Adrenal gland (tissue), 12 donors: ENCODE data around the gene PRXL2C. TPM values are rescaled to one million over a fixed set of nuclear protein-coding genes. Genes with fewer than 3 reads are reported as not detected.

Experiments used
- DNase-seq, 7 donors: peaks; one replicate each; pipeline ENCODE4 v3.0.0-alpha.2; 2019 to 2020
- H3K27ac ChIP-seq, 5 donors: fragments of 200-600 bp; sonication (generic) in 4 of 5; 1 replicate in 3 of 5; 2 replicates in 2 of 5; pipeline versions ENCODE4 v1.5.1 to v1.8.0; 2016 to 2020; ENCODE audit warnings: mild to moderate bottlenecking in 1 of 5
- H3K27me3 ChIP-seq: fragments of 200-600 bp; 2 replicates; pipeline ENCODE4 v1.8.0; 2021
- H3K36me3 ChIP-seq, 2 donors: fragments of 200-600 bp; replicated peaks in 1 of 2; 1 replicate in 1 of 2; 2 replicates in 1 of 2; pipeline versions ENCODE4 v1.5.1 to v1.8.0; 2018 to 2022
- H3K4me1 ChIP-seq, 2 donors: fragments of 200-600 bp; replicated peaks in 1 of 2; 1 replicate in 1 of 2; 2 replicates in 1 of 2; pipeline versions ENCODE4 v1.5.1 to v1.8.0; 2018 to 2021
- H3K4me3 ChIP-seq, 4 donors: fragments of 200-600 bp; sonication (generic) in 3 of 4; one replicate each; pipeline ENCODE4 v1.5.1; 2016 to 2018
- H3K9me3 ChIP-seq, 3 donors: fragments of 200-600 bp; sonication (generic) in 1 of 3; replicated peaks in 1 of 3; 1 replicate in 2 of 3; 2 replicates in 1 of 3; pipeline versions ENCODE4 v1.5.1 to v1.8.0; 2016 to 2021
- POLR2A ChIP-seq, 2 donors: fragments of 450-650 bp; IDR thresholded peaks; one replicate each; pipeline ENCODE4 v1.6.1; 2017; ENCODE audit warnings: antibody characterized with exemption in 2 of 2, mild to moderate bottlenecking in 2 of 2, moderate library complexity in 1 of 2
- WGBS, 4 donors: extraction: QIAGEN DNeasy Blood & Tissue Kit in 2 of 4; methylation state at CpG; one replicate each; pipeline versions ENCODE4 v1.1.5 to v1.1.7; 2013 to 2017; 5-methylcytosine and 5-hydroxymethylcytosine counted together
- intact Hi-C, 2 donors: fragments of 100-400 bp; cut with DNase I; formaldehyde crosslinking; loops; one replicate each; pipeline versions ENCODE4 v1.14.1 to v1.15.0; 2022 to 2023
- polyA plus RNA-seq, 3 donors: library from polyadenylated mRNA; stranded (reverse); fragments of 200-250 nt in 2 of 3; fragments of 350-450 nt in 1 of 3; fragmentation: Illumina TruSeq in 1 of 3; extraction: RNeasy Lipid Tissue Mini Kit (QIAGEN cat#74804) in 1 of 3; gene quantifications; one replicate each; pipeline ENCODE4 v1.2.3, GENCODE V29; 2013 to 2014
- total RNA-seq, 9 donors: library from RNA; depleted of rRNA in 4 of 9; stranded (reverse); fragments of >200 nt in 4 of 9; fragments of 120-200 nt in 1 of 9; fragmentation: NEBNext Ultra II Directional in 1 of 9; extraction: Animal tissue kit (Norgen Biotek cat#: 25700) in 1 of 9; gene quantifications; one replicate each; pipeline versions ENCODE4 v1.1.0 to v1.2.4, GENCODE V29; 2013 to 2023
- TF ChIP-seq, protein P1 (sequence below), 6 experiments: fragments of 450-650 bp in 4 of 6; fragments of 200-600 bp in 2 of 6; sonication (generic) in 1 of 6; IDR thresholded peaks; 1 replicate in 5 of 6; 2 replicates in 1 of 6; pipeline versions ENCODE4 v1.5.1 to v1.8.0; 2016 to 2021; ENCODE audit warnings: antibody characterized with exemption in 6 of 6, mild to moderate bottlenecking in 2 of 6, moderate library complexity in 1 of 6
- donor health status: healthy with polysubstance abuse.
- donor health status: Bipolar disorder and iron deficiency.
- donor health status: DM: yes; HTN: yes; CAD: no.
- donor health status: DM: no; HTN: no; CAD: no.
- donor health status: DM: no; HTN: no; CAD: no.
- donor health status: DM: yes; HTN: yes; CAD: no.

Gene PRXL2C
- total and polyA plus RNA-seq, 12 donors = 3.3 to 17.4 (median 9.6) TPM

DNA sequence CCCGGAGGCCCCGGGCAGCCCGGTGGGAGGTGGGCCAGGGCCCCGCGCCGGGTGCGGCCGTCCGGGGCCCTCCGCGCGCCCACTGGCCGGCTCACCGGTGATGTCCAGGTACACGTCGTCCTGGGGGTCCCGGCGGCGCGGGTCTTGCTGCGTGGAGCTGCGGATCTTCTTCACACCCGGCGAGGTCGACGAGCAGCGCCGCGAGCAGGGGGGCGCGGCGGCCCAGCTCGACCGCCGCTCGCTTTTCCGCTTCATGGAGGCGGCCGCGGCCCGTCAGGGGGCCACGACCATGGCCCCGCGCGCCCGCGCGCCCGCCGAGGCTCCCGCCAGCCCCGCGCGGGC, 36.0 kb downstream of the PRXL2C start:
- peak overlapping the region in 3 of 5 donors; percentile 63 to 85 (median 82) for H3K27ac ChIP-seq
- peak in 1 of 7 donors; percentile 26 for DNase-seq
- TF ChIP-seq, protein P1, sequence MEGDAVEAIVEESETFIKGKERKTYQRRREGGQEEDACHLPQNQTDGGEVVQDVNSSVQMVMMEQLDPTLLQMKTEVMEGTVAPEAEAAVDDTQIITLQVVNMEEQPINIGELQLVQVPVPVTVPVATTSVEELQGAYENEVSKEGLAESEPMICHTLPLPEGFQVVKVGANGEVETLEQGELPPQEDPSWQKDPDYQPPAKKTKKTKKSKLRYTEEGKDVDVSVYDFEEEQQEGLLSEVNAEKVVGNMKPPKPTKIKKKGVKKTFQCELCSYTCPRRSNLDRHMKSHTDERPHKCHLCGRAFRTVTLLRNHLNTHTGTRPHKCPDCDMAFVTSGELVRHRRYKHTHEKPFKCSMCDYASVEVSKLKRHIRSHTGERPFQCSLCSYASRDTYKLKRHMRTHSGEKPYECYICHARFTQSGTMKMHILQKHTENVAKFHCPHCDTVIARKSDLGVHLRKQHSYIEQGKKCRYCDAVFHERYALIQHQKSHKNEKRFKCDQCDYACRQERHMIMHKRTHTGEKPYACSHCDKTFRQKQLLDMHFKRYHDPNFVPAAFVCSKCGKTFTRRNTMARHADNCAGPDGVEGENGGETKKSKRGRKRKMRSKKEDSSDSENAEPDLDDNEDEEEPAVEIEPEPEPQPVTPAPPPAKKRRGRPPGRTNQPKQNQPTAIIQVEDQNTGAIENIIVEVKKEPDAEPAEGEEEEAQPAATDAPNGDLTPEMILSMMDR (IDR thresholded peaks at IDR 0.05) = no peak
- no peak for TF ChIP-seq POLR2A (IDR thresholded peaks at IDR 0.05)
- peak overlapping the region in 3 of 4 donors; percentile 44 to 90 (median 45) for H3K4me3 ChIP-seq
- no peaks in the 10 kb centered on the region for H3K36me3 ChIP-seq
- intact Hi-C loops = no loop called here
- peaks cover 0 to 5% of the 10 kb centered on the region in 2 donors for H3K4me1 ChIP-seq
- 0 to 1% methylated on average over 44 to 54 of the region's 54 CpGs; no CpG with 5 or more reads in 2 of the 4 donors for WGBS, 4 donors
- H3K9me3 ChIP-seq = no peaks in the 10 kb centered on the region
- no peaks in the 10 kb centered on the region for H3K27me3 ChIP-seq

DNA sequence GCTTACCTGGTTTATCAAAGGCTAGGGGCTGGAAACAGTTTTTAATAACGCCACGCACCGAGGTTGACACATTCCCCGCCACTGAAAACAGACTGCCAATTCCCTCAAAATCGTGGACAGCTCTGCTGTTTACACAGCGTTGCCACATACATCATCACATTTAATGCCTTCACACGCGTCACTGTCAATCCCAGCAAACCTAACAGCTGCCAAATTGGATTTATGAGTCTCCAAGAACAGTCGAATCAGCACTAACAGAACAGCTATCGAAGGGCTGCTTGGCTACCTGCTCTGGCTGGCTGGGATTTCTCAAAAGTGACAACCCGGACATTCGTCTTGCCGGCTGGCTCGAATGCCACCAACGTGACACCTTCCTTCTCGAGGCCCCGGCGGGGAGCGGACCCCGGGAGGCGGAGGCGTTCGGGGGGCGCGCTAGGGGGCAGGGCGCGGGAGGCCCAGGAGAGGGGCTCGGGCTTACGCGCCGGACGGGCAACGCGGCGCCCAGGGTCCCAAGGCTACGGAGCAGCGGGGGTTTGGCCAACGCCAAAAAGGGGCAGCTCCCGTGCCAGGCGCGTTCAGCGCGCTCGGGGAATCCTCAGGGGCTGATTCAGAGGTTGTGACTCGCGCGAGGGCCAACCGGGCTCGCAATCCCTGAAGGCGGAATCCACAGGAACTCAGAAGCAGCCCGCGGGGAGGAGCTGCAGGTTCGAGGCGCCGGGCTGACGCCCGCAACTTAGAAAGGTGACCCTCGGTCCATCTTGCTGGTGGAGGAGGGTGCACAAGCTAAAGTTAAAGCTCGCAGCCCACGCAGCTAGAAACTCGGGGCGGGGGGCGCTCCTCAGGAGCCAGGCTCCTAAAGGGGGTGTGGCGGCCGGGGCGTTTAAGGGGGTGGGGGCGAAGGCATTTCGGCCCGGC, 36.7 kb downstream of the PRXL2C start:
- Histone ChIP-seq H3K27ac (peak overlapping the region in 4 of 5 donors; percentile 47 to 85 (median 72)), H3K9me3 (no peaks in the 10 kb centered on the region), H3K4me1 (peaks cover 0 to 6% of the 10 kb centered on the region in 2 donors), H3K36me3 (no peaks in the 10 kb centered on the region), H3K27me3 (no peaks in the 10 kb centered on the region), H3K4me3 (peak overlapping the region in 3 of 4 donors; percentile 44 to 90 (median 45))
- 9 to 47% (median 11%) methylated on average over 13 to 69 of the region's 69 CpGs for WGBS, 4 donors
- no peak for TF ChIP-seq POLR2A (IDR thresholded peaks at IDR 0.05)
- TF ChIP-seq, protein P1 (IDR thresholded peaks at IDR 0.05) = no peak
- DNase-seq = peak; percentile 53 to 83 (median 64)
- intact Hi-C loops = no loop called here

DNA sequence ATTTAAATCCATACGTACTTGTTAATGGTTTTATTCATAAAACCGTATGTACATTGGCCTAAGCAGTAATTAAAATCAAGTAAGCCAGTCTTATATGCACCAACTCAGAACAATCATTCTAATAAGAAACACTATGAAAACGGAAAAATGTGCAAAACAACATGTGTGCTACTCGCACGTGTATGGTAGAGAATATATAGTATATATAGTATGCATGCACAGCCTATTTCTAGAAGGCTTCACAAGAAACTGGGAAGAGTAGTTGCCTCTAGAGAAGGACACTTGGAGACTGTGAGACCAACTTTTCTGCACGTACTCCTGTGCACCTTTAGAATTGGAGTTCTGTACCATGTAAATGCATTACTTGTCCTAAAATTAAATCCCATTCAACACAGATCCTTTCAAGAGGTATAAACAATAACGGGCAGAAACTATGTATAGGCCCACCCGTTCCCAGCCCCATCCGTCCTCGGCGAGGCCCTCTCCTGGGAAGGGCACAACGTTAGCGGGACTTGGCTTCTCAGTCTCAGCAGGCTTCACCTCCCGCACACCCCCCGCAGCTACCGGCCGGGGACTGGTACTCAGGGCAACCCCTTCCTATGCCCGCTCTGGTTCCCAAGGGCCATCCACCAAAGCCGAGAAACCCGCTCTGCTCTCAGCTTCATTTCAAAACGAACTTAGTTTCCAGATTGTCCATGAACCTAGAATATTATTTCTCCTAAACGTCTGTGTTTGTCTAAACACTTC, 37.5 kb downstream of the PRXL2C start:
- DNase-seq = peak in 1 of 7 donors; percentile 28
- H3K27me3 ChIP-seq = no peaks in the 10 kb centered on the region
- intact Hi-C loops = no loop called here
- H3K4me3 ChIP-seq = no peak overlapping the region
- H3K27ac ChIP-seq = peak overlapping the region in 2 of 5 donors; percentile 82 to 85
- no peaks in the 10 kb centered on the region for H3K9me3 ChIP-seq
- H3K4me1 ChIP-seq = peaks cover 0 to 14% of the 10 kb centered on the region in 2 donors
- 78 to 88% (median 82%) methylated on average over 12 to 22 of the region's 22 CpGs for WGBS, 4 donors
- no peaks in the 10 kb centered on the region for H3K36me3 ChIP-seq
- TF ChIP-seq, protein P1 (IDR thresholded peaks at IDR 0.05) = no peak
- no peak for TF ChIP-seq POLR2A (IDR thresholded peaks at IDR 0.05)

DNA sequence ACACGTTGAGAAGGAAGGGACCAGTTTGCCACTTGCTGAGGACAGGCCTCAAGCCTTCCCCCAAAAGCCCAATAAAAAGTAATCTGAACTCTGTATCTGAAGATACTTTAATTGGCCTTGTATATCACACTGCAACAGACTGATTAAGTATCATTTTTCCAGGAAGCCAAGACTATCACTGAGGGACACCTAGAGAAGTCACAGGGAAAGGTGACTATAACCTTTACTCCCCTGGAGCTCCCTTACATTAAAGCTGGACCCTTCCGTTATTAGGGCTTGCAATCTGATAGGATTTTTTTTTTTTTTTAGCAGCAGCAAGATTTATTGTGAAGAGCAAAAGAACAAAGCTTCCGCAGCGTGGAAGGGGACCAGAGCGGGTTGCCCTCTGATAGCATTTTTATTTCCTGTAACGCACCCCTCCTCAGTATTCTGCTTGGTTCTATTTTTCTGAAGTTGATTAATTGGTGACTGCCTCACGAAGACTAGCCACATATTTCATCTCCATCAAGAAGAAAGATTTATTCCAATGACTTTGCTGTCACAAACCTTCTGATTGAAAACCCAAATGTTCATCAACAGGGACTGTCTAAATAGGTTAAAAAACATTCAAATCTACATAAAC, 38.2 kb downstream of the PRXL2C start:
- Histone ChIP-seq H3K36me3 (no peaks in the 10 kb centered on the region), H3K4me3 (no peak overlapping the region), H3K27me3 (no peaks in the 10 kb centered on the region), H3K27ac (peak overlapping the region in 1 of 5 donors; percentile 15), H3K4me1 (peaks cover 0 to 21% of the 10 kb centered on the region in 2 donors), H3K9me3 (no peaks in the 10 kb centered on the region)
- WGBS, 4 donors = 70 to 75% (median 73%) methylated on average over 7 of the region's 7 CpGs
- TF ChIP-seq, protein P1 (IDR thresholded peaks at IDR 0.05) = no peak
- no peak for TF ChIP-seq POLR2A (IDR thresholded peaks at IDR 0.05)
- no peak for DNase-seq
- intact Hi-C loops = no loop called here
